C4-2B (cell line): ENCODE measurements around the gene IFFO2.

ENCODE experiments used
- ZFX ChIP-seq: fragments of 450-650 bp; IDR thresholded peaks from 2 replicates; pipeline ENCODE4 v1.6.1; 2017
- TF ChIP-seq, protein P1 (sequence below): fragments of 450-650 bp; conservative IDR thresholded peaks from 2 replicates; pipeline ENCODE4 v1.5.1; 2017; ENCODE audit warnings: mild to moderate bottlenecking

DNA sequence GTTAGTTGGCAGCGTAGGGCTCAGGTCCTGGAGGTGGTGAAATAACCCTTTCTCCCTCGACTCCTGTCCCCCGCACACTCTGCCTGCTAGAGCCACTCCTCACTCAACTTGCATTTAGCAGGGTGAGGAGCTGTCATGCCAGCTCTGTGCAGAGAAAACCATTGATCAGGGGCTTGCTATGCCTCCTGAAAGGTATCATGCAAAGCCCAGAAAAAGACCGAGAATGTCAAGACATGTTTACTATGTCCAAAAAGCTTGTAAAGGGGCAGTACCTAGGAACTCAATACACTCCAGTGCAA lies 72.1 kb downstream of the IFFO2 start:
- TF ChIP-seq, protein P1, sequence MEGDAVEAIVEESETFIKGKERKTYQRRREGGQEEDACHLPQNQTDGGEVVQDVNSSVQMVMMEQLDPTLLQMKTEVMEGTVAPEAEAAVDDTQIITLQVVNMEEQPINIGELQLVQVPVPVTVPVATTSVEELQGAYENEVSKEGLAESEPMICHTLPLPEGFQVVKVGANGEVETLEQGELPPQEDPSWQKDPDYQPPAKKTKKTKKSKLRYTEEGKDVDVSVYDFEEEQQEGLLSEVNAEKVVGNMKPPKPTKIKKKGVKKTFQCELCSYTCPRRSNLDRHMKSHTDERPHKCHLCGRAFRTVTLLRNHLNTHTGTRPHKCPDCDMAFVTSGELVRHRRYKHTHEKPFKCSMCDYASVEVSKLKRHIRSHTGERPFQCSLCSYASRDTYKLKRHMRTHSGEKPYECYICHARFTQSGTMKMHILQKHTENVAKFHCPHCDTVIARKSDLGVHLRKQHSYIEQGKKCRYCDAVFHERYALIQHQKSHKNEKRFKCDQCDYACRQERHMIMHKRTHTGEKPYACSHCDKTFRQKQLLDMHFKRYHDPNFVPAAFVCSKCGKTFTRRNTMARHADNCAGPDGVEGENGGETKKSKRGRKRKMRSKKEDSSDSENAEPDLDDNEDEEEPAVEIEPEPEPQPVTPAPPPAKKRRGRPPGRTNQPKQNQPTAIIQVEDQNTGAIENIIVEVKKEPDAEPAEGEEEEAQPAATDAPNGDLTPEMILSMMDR: peak; percentile 51; the same call in 1 of the 2 replicates
- no peak for TF ChIP-seq ZFX
